ENCODE measurements around the gene CFHR4.
"Not testable (repeated sequence)": the region's sequence is repeated elsewhere in the genome, so short reads cannot be mapped to it uniquely, and the experiment has no call there.

The CFHR4 gene

DNA sequence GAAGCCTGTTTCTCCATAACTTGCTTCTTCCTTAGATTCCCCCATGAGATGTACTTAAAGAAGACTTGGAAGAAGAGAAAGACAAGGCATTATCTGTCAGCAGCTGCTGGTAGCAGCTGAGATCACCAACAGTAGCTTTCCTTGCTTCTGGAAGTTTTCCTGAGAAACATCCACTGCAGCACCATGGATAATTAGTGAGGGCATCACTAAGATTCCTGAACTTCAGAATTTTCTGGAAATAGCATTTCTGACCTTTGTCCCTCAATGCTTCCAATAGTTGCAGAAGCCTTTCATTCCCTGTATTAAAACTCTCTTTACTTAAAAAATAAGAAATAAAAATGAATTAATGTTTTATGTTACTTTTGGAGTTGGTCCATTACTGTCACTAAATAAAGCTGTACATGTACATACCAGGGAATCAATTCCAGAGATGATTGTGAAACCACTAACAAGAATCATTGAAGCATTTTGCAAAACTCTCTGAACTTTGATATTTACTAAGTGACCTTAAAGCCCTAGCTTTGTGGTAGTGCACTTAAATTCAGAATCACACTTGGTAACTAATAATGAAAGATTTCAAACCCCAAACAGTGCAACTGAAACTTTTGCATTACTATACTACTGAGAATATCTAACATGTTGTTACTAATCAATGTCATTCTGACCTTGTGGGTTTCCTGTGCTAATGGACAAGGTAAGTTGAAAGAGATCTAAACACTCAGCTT, at the start of gene CFHR4:
CFHR4 (plus strand) TSS at position 538 of the 725 bp plus-strand sequence; CDS start at position 637, 99 bp downstream.
- DNase-seq (ENCODE audit: low read depth in 2 of 2, low spot score in 1 of 2), result no peak

DNA sequence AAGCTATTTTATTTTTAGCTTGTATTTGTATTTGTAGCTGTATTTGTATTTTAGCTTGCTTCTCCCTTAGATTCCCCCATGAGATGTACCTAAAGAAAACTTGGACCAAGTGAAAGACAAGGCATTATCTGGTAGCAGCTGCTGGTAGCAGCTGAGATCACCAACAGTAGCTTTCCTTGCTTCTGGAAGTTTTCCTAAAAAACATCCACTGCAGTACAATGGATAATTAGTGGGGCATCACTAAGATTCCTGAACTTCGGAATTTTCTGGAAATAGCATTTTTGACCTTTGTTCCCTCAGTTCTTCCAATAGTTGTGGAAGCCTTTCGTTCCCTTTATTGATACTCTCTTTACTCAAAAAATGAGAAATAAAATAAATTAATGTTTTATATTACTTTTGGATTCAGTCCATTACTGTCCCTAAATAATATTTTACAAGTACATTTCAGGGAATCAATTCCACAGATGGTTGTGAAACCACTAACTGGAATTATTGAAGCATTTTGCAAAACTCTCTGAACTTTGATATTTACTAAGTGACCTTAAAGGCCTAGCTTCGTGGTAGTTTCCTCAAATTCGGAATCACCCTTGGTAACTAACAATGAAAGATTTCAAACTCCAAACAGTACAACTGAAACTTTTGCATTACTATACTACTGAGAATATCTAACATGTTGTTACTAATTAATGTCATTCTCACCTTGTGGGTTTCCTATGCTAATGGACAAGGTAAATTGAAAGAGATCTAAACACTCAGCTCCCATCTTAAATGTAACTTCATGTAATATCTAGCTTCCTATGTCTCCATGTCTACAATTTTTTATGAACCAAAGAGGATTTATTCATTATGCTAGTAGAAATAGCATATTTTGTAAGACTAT, 38.0 kb upstream of the CFHR4 start:
- DNase-seq (ENCODE audit: low read depth in 2 of 2, low spot score in 1 of 2), result not testable (repeated sequence)

DNA sequence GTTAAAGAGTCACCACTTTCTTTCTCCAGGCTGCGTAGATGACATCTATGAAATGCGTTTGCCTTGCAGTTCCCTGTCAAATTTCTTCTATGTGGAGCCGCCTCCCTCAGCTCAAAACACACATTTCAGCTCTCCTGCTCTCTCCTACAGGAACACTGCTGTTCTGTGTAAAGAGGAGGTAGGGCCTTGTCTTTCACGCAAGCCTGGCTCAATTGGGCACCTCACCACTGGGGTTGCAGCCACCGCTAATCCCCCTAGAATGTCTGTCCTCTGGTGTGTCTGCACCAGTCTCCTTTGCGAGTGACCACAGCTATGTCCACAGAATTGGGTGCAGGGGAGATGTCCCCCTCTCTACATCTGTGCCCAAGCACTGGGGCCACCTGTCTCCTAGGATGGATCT, 31.8 kb upstream of the CFHR4 start:
- no peak for DNase-seq (ENCODE audit: low read depth in 2 of 2, low spot score in 1 of 2)

DNA sequence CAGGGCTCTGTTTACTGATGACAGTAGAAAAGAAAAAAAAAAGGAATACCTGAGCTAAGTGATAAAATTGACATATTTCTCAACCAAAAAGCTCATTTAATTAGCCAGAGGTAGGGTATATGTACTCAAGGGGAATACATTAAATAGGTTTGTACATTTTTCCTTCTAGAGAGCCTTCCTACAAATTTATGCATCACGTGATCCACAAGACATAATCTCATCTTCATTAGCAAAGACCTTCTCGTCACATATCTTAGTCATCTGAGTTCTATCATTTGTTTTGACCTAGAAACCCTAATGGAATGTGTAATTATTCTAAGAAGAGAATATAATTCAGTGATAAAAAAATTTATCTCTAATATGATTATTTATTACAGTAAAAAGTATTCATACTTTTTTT, 30.7 kb upstream of the CFHR4 start:
- no peak for DNase-seq (ENCODE audit: low read depth in 2 of 2, low spot score in 1 of 2)

- DNase-seq (ENCODE audit: low read depth in 2 of 2, low spot score in 1 of 2), result no peak
These were observed 29.0 kb upstream of the CFHR4 start for GRCh38 chr1:196858811-196859210.

DNA sequence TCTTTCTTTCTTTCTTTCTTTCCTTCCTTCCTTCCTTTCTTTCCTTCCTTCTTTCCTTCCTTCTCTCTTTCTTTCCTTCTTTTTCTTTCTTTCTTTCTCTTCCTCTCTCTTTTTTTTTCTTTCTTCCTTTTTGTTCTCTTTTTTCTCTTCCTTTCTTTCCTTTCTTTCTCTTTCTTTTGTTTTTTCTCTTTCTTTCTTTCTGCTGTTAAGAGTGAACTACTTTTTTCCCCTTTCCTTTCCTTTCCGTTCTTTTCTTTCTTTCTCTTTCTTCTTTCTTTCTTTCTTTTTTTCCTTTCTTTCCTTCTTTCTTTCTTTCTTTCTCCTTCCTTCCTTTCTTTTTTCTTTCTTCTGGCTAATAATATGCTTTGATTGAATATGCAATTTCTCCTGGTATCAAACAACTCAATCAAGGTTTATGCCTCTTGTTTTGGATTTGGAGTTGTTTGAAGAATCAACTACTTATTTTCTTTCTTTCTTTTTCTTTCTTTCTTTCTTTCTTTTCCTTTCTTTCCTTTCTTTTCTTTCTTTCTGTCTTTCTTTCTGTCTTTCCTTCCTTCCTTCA, 27.4 kb upstream of the CFHR4 start:
- no peak for DNase-seq (ENCODE audit: low read depth in 2 of 2, low spot score in 1 of 2)

GRCh38 chr1:196861429-196861828, 26.4 kb upstream of the CFHR4 start:
- DNase-seq (ENCODE audit: low read depth in 2 of 2, low spot score in 1 of 2), result no peak

DNA sequence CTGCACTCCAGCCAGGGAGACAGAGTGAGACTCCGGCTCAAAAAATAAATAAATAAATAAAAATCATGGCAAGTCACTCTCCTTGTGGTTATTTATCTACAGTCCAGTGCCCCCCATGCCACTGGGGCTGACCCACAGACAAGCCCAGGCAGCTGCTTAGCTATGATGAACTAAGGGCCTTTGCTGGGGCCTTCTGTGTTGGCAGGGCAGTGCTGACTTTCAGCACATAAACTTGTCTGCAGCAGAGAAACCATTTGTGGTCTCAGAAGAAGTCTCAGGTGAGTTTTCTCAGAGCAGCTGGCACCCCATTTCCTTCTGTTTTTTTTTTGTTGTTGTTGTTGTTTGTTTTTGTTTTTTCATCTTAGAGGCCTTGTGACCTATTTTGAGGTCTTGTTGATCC, 20.9 kb upstream of the CFHR4 start:
- DNase-seq (ENCODE audit: low read depth in 2 of 2, low spot score in 1 of 2), result no peak

- no peak for DNase-seq (ENCODE audit: low read depth in 2 of 2, low spot score in 1 of 2)
These were observed 14.5 kb upstream of the CFHR4 start for GRCh38 chr1:196873385-196873784.

GRCh38 chr1:196875935-196876334, 11.9 kb upstream of the CFHR4 start:
- no peak for DNase-seq (ENCODE audit: low read depth in 2 of 2, low spot score in 1 of 2)

- no peak for DNase-seq (ENCODE audit: low read depth in 2 of 2, low spot score in 1 of 2)
These were observed 9.9 kb upstream of the CFHR4 start for GRCh38 chr1:196877964-196878363.

DNA sequence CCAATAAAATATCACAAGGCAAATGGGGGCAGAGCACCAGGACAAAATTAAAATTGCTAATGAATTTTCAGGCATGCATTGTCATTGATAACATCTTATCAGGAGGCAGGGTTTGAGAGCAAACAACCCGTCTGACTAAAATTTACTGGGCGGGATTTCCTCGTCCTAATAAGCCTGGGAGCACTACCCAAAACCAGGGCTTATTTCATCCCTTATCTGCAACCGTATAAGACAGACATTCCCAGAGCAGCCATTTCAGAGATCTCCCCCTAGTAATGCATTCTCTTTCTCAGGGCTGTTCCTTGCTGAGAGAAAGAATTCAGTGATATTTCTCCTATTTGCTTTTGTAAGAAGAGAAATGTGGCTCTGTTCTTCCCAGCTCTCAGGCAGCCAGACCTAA, 1.3 kb upstream of the CFHR4 start:
- DNase-seq (ENCODE audit: low read depth in 2 of 2, low spot score in 1 of 2), result not testable (repeated sequence)

DNA sequence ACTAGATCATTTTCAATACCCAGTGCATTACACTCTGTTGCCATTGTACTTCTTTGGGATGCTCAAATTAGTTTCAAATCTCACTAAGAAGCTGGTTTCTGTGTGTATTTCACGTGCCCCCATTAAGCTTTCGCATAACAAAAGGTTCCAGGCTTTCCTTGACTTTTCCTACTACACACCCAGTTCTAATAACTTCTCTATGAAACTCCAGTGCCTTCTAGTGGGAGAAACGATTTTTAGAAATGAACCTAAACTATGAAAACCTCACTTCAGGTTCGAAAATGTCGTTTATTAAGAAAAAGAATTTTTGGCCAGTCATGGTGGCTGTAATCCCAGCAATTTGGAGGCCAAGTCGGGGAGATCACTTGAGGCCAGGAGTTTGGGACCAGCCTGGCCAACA, 2.8 kb downstream of the CFHR4 start:
- DNase-seq (ENCODE audit: low read depth in 2 of 2, low spot score in 1 of 2), result no peak

DNA sequence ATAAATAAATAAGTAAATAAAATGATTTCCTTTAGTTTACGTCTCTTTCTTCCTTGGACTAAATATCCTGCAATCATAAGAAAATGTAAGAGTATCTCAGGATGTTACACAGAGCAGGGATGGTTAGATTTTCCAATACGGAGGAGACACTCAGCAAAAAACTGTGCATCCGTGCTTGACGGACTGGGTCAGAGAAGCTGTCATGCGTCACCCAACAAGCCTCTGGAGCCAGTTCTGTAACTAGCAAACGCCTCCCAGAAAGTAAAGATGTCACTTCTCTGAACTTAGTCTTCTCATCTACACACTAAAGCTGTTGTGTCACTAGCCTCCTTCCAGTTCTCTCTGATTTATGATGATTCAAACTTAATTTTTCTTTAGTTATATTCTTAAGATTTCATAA, 3.4 kb downstream of the CFHR4 start:
- no peak for DNase-seq (ENCODE audit: low read depth in 2 of 2, low spot score in 1 of 2)

GRCh38 chr1:196896355-196896754, 8.5 kb downstream of the CFHR4 start:
- DNase-seq (ENCODE audit: low read depth in 2 of 2, low spot score in 1 of 2), result no peak

DNA sequence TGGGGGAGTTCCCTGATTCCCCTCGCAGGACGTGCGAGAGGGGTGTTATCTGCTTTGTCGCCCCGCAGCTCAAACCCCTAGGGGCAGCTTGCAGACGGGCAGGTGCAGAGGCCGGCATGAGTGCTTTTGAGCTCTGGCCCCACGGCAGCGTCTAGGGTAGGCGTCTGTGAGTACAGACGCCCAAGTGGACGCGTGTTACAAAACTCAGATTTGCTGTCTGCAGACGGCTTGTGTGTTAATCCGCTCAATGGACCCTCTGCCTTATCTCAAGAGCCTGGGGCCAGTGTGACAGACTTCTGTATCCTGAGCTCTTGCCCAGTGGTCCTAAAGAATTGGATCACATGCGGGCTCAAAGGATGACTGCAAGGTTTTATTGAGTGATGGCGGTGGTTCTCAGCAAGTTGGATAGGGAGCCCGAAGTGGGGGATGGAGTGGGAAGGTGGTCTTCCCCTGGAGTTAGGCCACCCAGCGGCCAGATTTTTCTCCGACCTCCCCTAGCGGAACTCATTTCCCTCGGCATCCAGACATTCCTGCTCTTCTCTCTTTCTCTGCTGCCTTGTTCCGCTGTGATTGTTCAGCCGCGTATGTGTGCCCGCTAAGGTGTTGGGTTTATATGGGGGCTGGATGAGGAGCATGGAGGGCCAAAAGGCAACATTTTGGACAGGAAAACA, 9.4 kb downstream of the CFHR4 start:
- DNase-seq (ENCODE audit: low read depth in 2 of 2, low spot score in 1 of 2), result no peak

DNA sequence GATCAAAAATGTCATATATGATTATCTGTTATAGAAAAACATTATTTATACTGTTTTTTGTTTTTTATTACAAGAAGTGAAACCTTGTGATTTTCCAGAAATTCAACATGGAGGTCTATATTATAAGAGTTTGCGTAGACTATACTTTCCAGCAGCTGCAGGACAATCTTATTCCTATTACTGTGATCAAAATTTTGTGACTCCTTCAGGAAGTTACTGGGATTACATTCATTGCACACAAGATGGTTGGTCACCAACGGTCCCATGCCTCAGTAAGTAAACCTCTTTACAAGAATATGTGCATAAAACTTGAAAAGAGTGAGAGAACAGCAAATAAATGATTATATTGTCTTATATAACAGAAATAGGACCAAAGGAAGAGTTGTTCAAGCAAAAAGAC, 14.5 kb downstream of the CFHR4 start:
- DNase-seq (ENCODE audit: low read depth in 2 of 2, low spot score in 1 of 2), result no peak

GRCh38 chr1:196910215-196910614, 22.4 kb downstream of the CFHR4 start:
- no peak for DNase-seq (ENCODE audit: low read depth in 2 of 2, low spot score in 1 of 2)

GRCh38 chr1:196912283-196912682, 24.4 kb downstream of the CFHR4 start:
- DNase-seq (ENCODE audit: low read depth in 2 of 2, low spot score in 1 of 2), result not testable (repeated sequence)

GRCh38 chr1:196926839-196927238, 39.0 kb downstream of the CFHR4 start:
- not testable (repeated sequence) for DNase-seq (ENCODE audit: low read depth in 2 of 2, low spot score in 1 of 2)

- DNase-seq (ENCODE audit: low read depth in 2 of 2, low spot score in 1 of 2), result not testable (repeated sequence)
These were observed 45.0 kb downstream of the CFHR4 start for GRCh38 chr1:196932853-196933252.
